Esophagus muscularis mucosa (tissue), 4 donors: Measurements from ENCODE around the gene SYNE1.

Experiments used
- CTCF ChIP-seq, 3 experiments: fragments of 200-600 bp in 2 of 3; fragments of 450-650 bp in 1 of 3; sonication (generic) in 2 of 3; IDR thresholded peaks; one replicate each; pipeline ENCODE4 v1.5.1; 2017 to 2019; ENCODE audit warnings: antibody characterized with exemption in 3 of 3, mild to moderate bottlenecking in 2 of 3, moderate library complexity in 1 of 3
- EP300 ChIP-seq: sonication (generic); formaldehyde crosslinking; IDR thresholded peaks from one replicate; pipeline ENCODE4 v1.6.1; 2017; ENCODE audit warnings: antibody characterized with exemption
- POLR2A ChIP-seq: fragments of 450-650 bp; IDR thresholded peaks from one replicate; pipeline ENCODE4 v1.6.1; 2017; ENCODE audit warnings: antibody characterized with exemption, moderate library complexity, mild to moderate bottlenecking, low read depth
- POLR2AphosphoS5 ChIP-seq, 2 donors: sonication (generic); formaldehyde crosslinking; IDR thresholded peaks; one replicate each; pipeline ENCODE4 v1.6.1; 2017; ENCODE audit warnings: antibody characterized with exemption in 2 of 2

GRCh38 chr6:152532556-152533422, 104.4 kb downstream of the SYNE1 start:
- no peak for TF ChIP-seq CTCF (IDR thresholded peaks at IDR 0.05)
- TF ChIP-seq POLR2A: no peak
- no peak for TF ChIP-seq POLR2AphosphoS5 (IDR thresholded peaks at IDR 0.05)
- no peak for TF ChIP-seq EP300
